Astrocyte (in vitro differentiated cells and primary cell): Measurements from ENCODE around the gene SFT2D3. TPM values are rescaled to one million over a fixed set of nuclear protein-coding genes. Genes with fewer than 3 reads are reported as not detected.
A peak's percentile ranks its signal among the peaks of the same experiment; 100 is the strongest.

ENCODE experiments used
- DNase-seq: peaks from one replicate; pipeline ENCODE4 v3.0.0-alpha.2; 2010; ENCODE audit warnings: low read depth
- FAIRE-seq: peaks from 2 replicates; lab custom pipeline; 2011; peaks lifted over from hg19 to GRCh38; lab: Jason Lieb, UNC
- H2AFZ ChIP-seq: 2 replicates; pipeline ENCODE4 v1.6.0; 2012; ENCODE audit warnings: low read depth, low read length, inconsistent platforms
- H3K27ac ChIP-seq: 2 replicates; pipeline ENCODE4 v1.5.1; 2011; ENCODE audit warnings: low read depth, low read length, inconsistent platforms
- H3K27me3 ChIP-seq: 2 replicates; pipeline ENCODE4 v1.6.0; 2011; ENCODE audit warnings: low read length, inconsistent platforms; ENCODE audit not compliant: insufficient read depth
- H3K36me3 ChIP-seq: 2 replicates; pipeline ENCODE4 v1.5.1; 2011; ENCODE audit warnings: low read length, inconsistent platforms; ENCODE audit not compliant: insufficient read depth
- H3K4me1 ChIP-seq: 2 replicates; pipeline ENCODE4 v1.5.1; 2011; ENCODE audit warnings: low read length, inconsistent platforms; ENCODE audit not compliant: insufficient read depth
- H3K4me2 ChIP-seq: 2 replicates; pipeline ENCODE4 v1.6.0; 2012; ENCODE audit warnings: low read length, inconsistent platforms
- H3K4me3 ChIP-seq: 2 replicates; pipeline ENCODE4 v1.5.1; 2011; ENCODE audit warnings: low read depth, mild to moderate bottlenecking, low read length, inconsistent platforms; ENCODE audit not compliant: insufficient read depth
- H3K79me2 ChIP-seq: 2 replicates; pipeline ENCODE4 v1.6.0; 2012; ENCODE audit warnings: mild to moderate bottlenecking, low read length, inconsistent platforms; ENCODE audit not compliant: insufficient read depth
- H3K9ac ChIP-seq: 2 replicates; pipeline ENCODE4 v1.6.0; 2012; ENCODE audit warnings: mild to moderate bottlenecking, low read length, inconsistent platforms
- H3K9me3 ChIP-seq: 2 replicates; pipeline ENCODE4 v1.5.1; 2012; ENCODE audit warnings: low read depth, mild to moderate bottlenecking, low read length, inconsistent platforms; ENCODE audit not compliant: insufficient read depth
- H4K20me1 ChIP-seq: 2 replicates; pipeline ENCODE4 v1.6.0; 2012; ENCODE audit warnings: low read length, inconsistent platforms; ENCODE audit not compliant: insufficient read depth
- H3K27ac Mint-ChIP-seq: one replicate; pipeline ENCODE4 v1.8.0; 2021; ENCODE audit warnings: mild to moderate bottlenecking, mixed read lengths; ENCODE audit not compliant: unreplicated experiment
- H3K27me3 Mint-ChIP-seq: one replicate; pipeline ENCODE4 v1.8.0; 2021; ENCODE audit warnings: low read depth, mixed read lengths; ENCODE audit not compliant: unreplicated experiment
- H3K36me3 Mint-ChIP-seq: one replicate; pipeline ENCODE4 v1.8.0; 2021; ENCODE audit warnings: low read depth, mixed read lengths; ENCODE audit not compliant: unreplicated experiment
- H3K4me1 Mint-ChIP-seq: one replicate; pipeline ENCODE4 v1.8.0; 2021; ENCODE audit warnings: low read depth, mixed read lengths; ENCODE audit not compliant: unreplicated experiment
- H3K4me3 Mint-ChIP-seq: one replicate; pipeline ENCODE4 v1.8.0; 2021; ENCODE audit warnings: mild to moderate bottlenecking, moderate library complexity, mixed read lengths; ENCODE audit not compliant: unreplicated experiment
- H3K9me3 Mint-ChIP-seq: one replicate; pipeline ENCODE4 v1.8.0; 2021; ENCODE audit warnings: mild to moderate bottlenecking, mixed read lengths; ENCODE audit not compliant: unreplicated experiment
- EZH2 ChIP-seq: IDR thresholded peaks from 2 replicates; pipeline ENCODE4 v1.6.1; 2012; ENCODE audit warnings: mild to moderate bottlenecking, low read length, inconsistent platforms; ENCODE audit not compliant: insufficient read depth
- total RNA-seq: library from RNA; stranded (reverse); gene quantifications from 2 replicates; pipeline ENCODE4 v1.2.1, GENCODE V29; 2021
- TF ChIP-seq, protein P1 (sequence below): IDR thresholded peaks from 2 replicates; pipeline ENCODE4 v1.5.1; 2011; ENCODE audit warnings: low read depth, mild to moderate bottlenecking, inconsistent platforms, low read length, moderate library complexity; ENCODE audit not compliant: insufficient read depth

Gene SFT2D3
- total RNA-seq, 1 donor from 2014 or later: 2.9 TPM

DNA sequence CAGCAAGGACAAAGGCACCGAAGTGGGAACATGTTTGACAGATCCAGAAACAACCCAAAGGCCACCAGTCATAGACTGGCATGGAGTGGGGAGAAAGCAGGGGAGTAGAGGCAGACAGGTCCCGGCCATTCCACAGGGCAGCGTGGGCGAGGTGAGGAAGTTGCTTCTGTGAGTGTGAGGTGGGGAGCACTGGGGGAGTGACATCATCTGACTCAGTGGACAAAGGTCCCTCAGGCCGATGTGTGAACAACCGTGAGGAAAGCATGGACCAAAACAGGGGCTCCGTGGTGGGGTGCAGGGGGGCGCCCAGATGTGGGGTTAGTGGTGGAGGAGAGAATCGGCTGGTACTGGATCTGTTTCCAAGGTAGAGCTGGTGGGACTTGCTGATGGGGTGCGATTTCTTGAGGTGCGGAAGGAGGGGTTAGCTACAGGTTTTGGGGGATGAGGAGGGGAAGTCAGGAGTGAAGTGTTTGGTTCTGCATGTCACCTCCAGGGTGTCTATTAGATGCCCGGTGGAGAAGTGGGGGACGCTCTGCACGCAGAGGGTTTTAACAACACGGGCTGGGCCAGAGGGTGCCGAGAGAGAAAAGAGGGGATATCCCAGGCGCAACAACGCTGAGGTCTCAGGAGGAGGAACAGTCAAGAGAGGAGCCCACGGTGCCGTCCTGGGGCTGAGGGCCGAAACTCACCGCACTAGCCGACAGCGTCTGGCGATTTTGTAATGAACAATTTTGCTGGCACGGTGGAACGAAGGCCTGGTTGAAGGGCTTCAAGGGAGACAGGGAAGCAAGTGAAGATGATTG lies 2.5 kb upstream of the SFT2D3 start:
- Histone ChIP-seq H3K4me3 (no peak overlapping the region), H3K9me3 (no peaks in the 10 kb centered on the region), H3K9ac (no peak overlapping the region), H3K4me1 (peaks cover 16% of the 10 kb centered on the region), H3K36me3 (no peaks in the 10 kb centered on the region), H3K27me3 (no peaks in the 10 kb centered on the region), H4K20me1 (peaks cover 13% of the 10 kb centered on the region), H3K79me2 (peaks cover 18% of the 10 kb centered on the region), H3K4me2 (no peak overlapping the region), H3K27ac (no peak overlapping the region), H2AFZ (no peak overlapping the region)
- H3K9me3 Mint-ChIP-seq: no peaks in the 10 kb centered on the region
- H3K36me3 Mint-ChIP-seq: peaks cover 7% of the 10 kb centered on the region
- H3K27me3 Mint-ChIP-seq: no peaks in the 10 kb centered on the region
- H3K4me3 Mint-ChIP-seq: no peak overlapping the region
- peaks cover 15% of the 10 kb centered on the region for H3K4me1 Mint-ChIP-seq
- DNase-seq (no peak), FAIRE-seq (no peak)
- no peak for TF ChIP-seq EZH2
- TF ChIP-seq, protein P1, sequence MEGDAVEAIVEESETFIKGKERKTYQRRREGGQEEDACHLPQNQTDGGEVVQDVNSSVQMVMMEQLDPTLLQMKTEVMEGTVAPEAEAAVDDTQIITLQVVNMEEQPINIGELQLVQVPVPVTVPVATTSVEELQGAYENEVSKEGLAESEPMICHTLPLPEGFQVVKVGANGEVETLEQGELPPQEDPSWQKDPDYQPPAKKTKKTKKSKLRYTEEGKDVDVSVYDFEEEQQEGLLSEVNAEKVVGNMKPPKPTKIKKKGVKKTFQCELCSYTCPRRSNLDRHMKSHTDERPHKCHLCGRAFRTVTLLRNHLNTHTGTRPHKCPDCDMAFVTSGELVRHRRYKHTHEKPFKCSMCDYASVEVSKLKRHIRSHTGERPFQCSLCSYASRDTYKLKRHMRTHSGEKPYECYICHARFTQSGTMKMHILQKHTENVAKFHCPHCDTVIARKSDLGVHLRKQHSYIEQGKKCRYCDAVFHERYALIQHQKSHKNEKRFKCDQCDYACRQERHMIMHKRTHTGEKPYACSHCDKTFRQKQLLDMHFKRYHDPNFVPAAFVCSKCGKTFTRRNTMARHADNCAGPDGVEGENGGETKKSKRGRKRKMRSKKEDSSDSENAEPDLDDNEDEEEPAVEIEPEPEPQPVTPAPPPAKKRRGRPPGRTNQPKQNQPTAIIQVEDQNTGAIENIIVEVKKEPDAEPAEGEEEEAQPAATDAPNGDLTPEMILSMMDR: no peak
- H3K27ac Mint-ChIP-seq: no peak overlapping the region

DNA sequence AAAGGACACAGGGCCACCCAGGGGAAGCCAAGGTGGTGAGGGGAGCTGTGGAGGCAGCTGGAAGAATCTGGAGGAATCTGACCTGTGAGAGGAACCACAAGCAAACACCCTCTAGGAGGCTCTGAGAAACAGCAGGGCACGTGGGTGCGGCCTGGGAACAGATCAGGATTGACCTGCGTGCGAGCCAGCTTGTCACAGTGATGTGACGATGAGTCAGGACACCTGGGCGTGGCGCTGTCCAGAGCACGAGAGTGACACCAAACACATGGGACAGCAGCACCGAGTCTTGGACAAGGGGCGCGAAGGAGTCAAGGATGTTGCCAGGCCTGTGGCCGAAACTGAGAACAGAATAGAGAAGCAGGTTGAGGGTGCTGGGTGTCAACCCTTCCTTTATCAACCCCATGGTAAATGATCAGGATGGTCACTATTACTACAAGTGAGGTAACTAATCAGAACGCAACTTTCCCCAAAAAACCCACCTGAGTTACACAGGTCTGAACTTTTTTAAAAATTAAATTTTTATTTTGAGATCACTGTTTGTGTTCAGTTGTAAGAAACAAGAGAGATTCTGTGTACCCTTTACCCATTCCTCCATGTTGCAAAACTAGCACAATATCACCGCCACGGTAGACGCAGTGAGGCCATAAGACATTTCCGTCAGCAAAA lies 637 bp upstream of the SFT2D3 start:
- Histone ChIP-seq H3K79me2 (peaks cover 24% of the 10 kb centered on the region), H4K20me1 (peaks cover 16% of the 10 kb centered on the region), H3K4me2 (peak overlapping the region; percentile 95), H3K27ac (peak overlapping the region; percentile 91), H3K36me3 (peaks cover 5% of the 10 kb centered on the region), H2AFZ (peak overlapping the region; percentile 89), H3K4me3 (peak overlapping the region; percentile 73), H3K9me3 (no peaks in the 10 kb centered on the region), H3K27me3 (no peaks in the 10 kb centered on the region), H3K9ac (peak overlapping the region; percentile 90), H3K4me1 (peaks cover 16% of the 10 kb centered on the region)
- no peak for FAIRE-seq
- Mint-ChIP-seq H3K27ac (peak overlapping the region; percentile 80), H3K4me3 (peak overlapping the region; percentile 88), H3K36me3 (peaks cover 7% of the 10 kb centered on the region), H3K4me1 (peaks cover 19% of the 10 kb centered on the region), H3K27me3 (no peaks in the 10 kb centered on the region), H3K9me3 (no peaks in the 10 kb centered on the region)
- DNase-seq: no peak
- TF ChIP-seq, protein P1: no peak
- TF ChIP-seq EZH2: no peak
